ENCODE data around the gene ALDH3A2.

Gene ALDH3A2

DNA sequence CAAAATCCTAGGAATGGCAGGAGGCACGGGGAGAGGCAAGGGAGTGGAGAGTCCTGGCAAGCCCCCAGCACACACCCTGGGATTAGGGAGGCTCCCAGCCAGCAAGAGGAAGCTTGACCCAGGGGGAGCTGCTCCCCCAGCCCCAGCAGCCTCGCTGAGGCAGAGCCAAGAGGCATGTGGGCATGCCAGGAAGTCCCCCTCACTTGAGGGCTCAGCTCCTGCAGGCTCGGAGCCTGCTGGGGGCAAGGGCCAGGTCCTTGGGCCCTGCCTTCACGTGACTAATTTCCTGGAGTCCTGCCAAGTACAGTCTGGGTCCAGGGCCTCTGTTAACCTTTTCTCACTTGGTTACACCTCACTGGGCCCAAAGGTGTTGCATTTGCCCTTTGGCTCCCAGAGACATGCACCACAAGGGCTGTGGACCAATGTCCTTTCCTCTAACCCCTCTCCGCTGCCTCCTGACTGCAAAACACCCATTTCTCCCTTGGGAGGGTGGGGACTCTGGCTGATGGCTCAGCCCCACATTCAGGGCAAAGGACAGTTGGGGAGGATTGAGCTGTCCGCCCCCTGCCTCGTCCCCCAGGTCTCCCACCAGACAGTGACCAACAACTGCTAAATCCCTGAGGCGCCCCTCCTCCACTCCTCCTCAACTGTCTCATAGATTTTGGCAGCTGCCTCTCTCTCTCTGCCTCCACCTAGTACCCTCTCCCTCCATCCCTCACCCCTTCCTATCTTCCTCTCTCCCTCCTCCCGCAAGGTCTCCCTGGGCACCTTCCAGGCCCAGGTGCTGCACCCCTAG lies 72.3 kb downstream of the ALDH3A2 start:
- H3K4me3 ChIP-seq (ENCODE audit: low read length), result no peak overlapping the region
- H3K36me3 ChIP-seq (replicated peaks; ENCODE audit: low read depth, low read length), result no peaks in the 10 kb centered on the region
- no peaks in the 10 kb centered on the region for H3K79me2 ChIP-seq (ENCODE audit: low read length)
- no peaks in the 10 kb centered on the region for H3K9me3 ChIP-seq (ENCODE audit: insufficient read depth, low read length)
- H3K4me1 ChIP-seq (ENCODE audit: low read length), result no peaks in the 10 kb centered on the region
- no peak overlapping the region for H3K27ac ChIP-seq (ENCODE audit: low read length)
- H4K20me1 ChIP-seq (ENCODE audit: insufficient read depth, low read length), result no peaks in the 10 kb centered on the region
- H3K9ac ChIP-seq (ENCODE audit: low read length), result no peak overlapping the region
- no peak overlapping the region for H3K4me2 ChIP-seq (ENCODE audit: low read length)
- no peak overlapping the region for H2AFZ ChIP-seq (ENCODE audit: low read depth, low read length)
- no peak for TF ChIP-seq EZH2phosphoT487 (IDR thresholded peaks at IDR 0.05; ENCODE audit: low read depth)
- no peak for TF ChIP-seq CTCF (IDR thresholded peaks at IDR 0.05; ENCODE audit: low read depth, low read length)
- no peaks in the 10 kb centered on the region for H3K27me3 ChIP-seq (ENCODE audit: low read depth, low read length)

- TF ChIP-seq CTCF (IDR thresholded peaks at IDR 0.05; ENCODE audit: low read depth, low read length), result no peak
- no peak for TF ChIP-seq EZH2phosphoT487 (IDR thresholded peaks at IDR 0.05; ENCODE audit: low read depth)
- no peaks in the 10 kb centered on the region for H3K36me3 ChIP-seq (replicated peaks; ENCODE audit: low read depth, low read length)
- H3K9me3 ChIP-seq (ENCODE audit: insufficient read depth, low read length), result no peaks in the 10 kb centered on the region
- no peaks in the 10 kb centered on the region for H4K20me1 ChIP-seq (ENCODE audit: insufficient read depth, low read length)
- no peak overlapping the region for H2AFZ ChIP-seq (ENCODE audit: low read depth, low read length)
- no peaks in the 10 kb centered on the region for H3K4me1 ChIP-seq (ENCODE audit: low read length)
- H3K79me2 ChIP-seq (ENCODE audit: low read length), result no peaks in the 10 kb centered on the region
- no peak overlapping the region for H3K4me2 ChIP-seq (ENCODE audit: low read length)
- H3K9ac ChIP-seq (ENCODE audit: low read length), result no peak overlapping the region
- H3K27me3 ChIP-seq (ENCODE audit: low read depth, low read length), result no peaks in the 10 kb centered on the region
- no peak overlapping the region for H3K27ac ChIP-seq (ENCODE audit: low read length)
- H3K4me3 ChIP-seq (ENCODE audit: low read length), result no peak overlapping the region
Observed at GRCh38 chr17:19723964-19724363, 75.4 kb downstream of the ALDH3A2 start.

GRCh38 chr17:19724501-19725420 lies 76.2 kb downstream of the ALDH3A2 start:
- TF ChIP-seq CTCF (IDR thresholded peaks at IDR 0.05; ENCODE audit: low read depth, low read length) (no peak), EZH2phosphoT487 (IDR thresholded peaks at IDR 0.05; ENCODE audit: low read depth) (no peak)
- Histone ChIP-seq H3K4me3 (ENCODE audit: low read length) (no peak overlapping the region), H3K36me3 (replicated peaks; ENCODE audit: low read depth, low read length) (no peaks in the 10 kb centered on the region), H3K4me1 (ENCODE audit: low read length) (no peaks in the 10 kb centered on the region), H4K20me1 (ENCODE audit: insufficient read depth, low read length) (no peaks in the 10 kb centered on the region), H3K4me2 (ENCODE audit: low read length) (no peak overlapping the region), H3K27ac (ENCODE audit: low read length) (no peak overlapping the region), H3K79me2 (ENCODE audit: low read length) (no peaks in the 10 kb centered on the region), H3K9ac (ENCODE audit: low read length) (no peak overlapping the region), H3K27me3 (ENCODE audit: low read depth, low read length) (no peaks in the 10 kb centered on the region), H2AFZ (ENCODE audit: low read depth, low read length) (no peak overlapping the region), H3K9me3 (ENCODE audit: insufficient read depth, low read length) (no peaks in the 10 kb centered on the region)

GRCh38 chr17:19725486-19725885 lies 76.9 kb downstream of the ALDH3A2 start:
- TF ChIP-seq CTCF (IDR thresholded peaks at IDR 0.05; ENCODE audit: low read depth, low read length) (no peak), EZH2phosphoT487 (IDR thresholded peaks at IDR 0.05; ENCODE audit: low read depth) (no peak)
- no peak overlapping the region for H3K4me2 ChIP-seq (ENCODE audit: low read length)
- no peak overlapping the region for H3K9ac ChIP-seq (ENCODE audit: low read length)
- H3K27ac ChIP-seq (ENCODE audit: low read length), result no peak overlapping the region
- no peaks in the 10 kb centered on the region for H3K4me1 ChIP-seq (ENCODE audit: low read length)
- H3K9me3 ChIP-seq (ENCODE audit: insufficient read depth, low read length), result no peaks in the 10 kb centered on the region
- H2AFZ ChIP-seq (ENCODE audit: low read depth, low read length), result no peak overlapping the region
- H3K36me3 ChIP-seq (replicated peaks; ENCODE audit: low read depth, low read length), result no peaks in the 10 kb centered on the region
- no peaks in the 10 kb centered on the region for H3K27me3 ChIP-seq (ENCODE audit: low read depth, low read length)
- no peaks in the 10 kb centered on the region for H3K79me2 ChIP-seq (ENCODE audit: low read length)
- H4K20me1 ChIP-seq (ENCODE audit: insufficient read depth, low read length), result no peaks in the 10 kb centered on the region
- H3K4me3 ChIP-seq (ENCODE audit: low read length), result no peak overlapping the region

All from OCI-LY3 (cell line).